Activated B cell treated with CpG ODN at 0.5 μM for 24 hours (primary cell): ENCODE results near the gene METTL24. TPM values are rescaled to one million over a fixed set of nuclear protein-coding genes. Genes with fewer than 3 reads are reported as not detected.

Source experiments
- ATAC-seq: fragments of 200-7000 bp; cut with Tn5 transposase; one replicate; pipeline ENCODE4 v1.10.0; 2021; ENCODE audit warnings: low read depth, mild to moderate bottlenecking, moderate library complexity
- CTCF ChIA-PET: fragments of 350-600 bp; sonication (Branson Sonifier 250); formaldehyde crosslinking; loops from one replicate; lab custom pipeline; 2021; ENCODE audit warnings: antibody characterized with exemption; lab: Charles Lee
- POLR2A ChIA-PET: fragments of 350-600 bp; sonication (Branson Sonifier 250); formaldehyde crosslinking; loops from one replicate; lab custom pipeline; 2021; ENCODE audit warnings: antibody characterized with exemption; lab: Charles Lee
- DNase-seq: peaks from one replicate; pipeline ENCODE4 v3.0.0; 2022
- H3K27ac Mint-ChIP-seq: one replicate; pipeline ENCODE4 v1.8.0; 2020; ENCODE audit warnings: mixed read lengths
- H3K27me3 Mint-ChIP-seq: one replicate; pipeline ENCODE4 v1.8.0; 2021; ENCODE audit warnings: mixed read lengths
- H3K36me3 Mint-ChIP-seq: one replicate; pipeline ENCODE4 v1.8.0; 2021; ENCODE audit warnings: low read depth, mixed read lengths
- H3K4me1 Mint-ChIP-seq: one replicate; pipeline ENCODE4 v1.8.0; 2021; ENCODE audit warnings: mixed read lengths
- H3K4me3 Mint-ChIP-seq: one replicate; pipeline ENCODE4 v1.8.0; 2020; ENCODE audit warnings: mild to moderate bottlenecking, mixed read lengths
- H3K9me3 Mint-ChIP-seq: one replicate; pipeline ENCODE4 v1.8.0; 2020; ENCODE audit warnings: mixed read lengths
- intact Hi-C: fragments of 100-400 bp; cut with micrococcal nuclease; formaldehyde crosslinking; loops from one replicate; pipeline ENCODE4 v1.15.1; 2024
- total RNA-seq: library from RNA; stranded (reverse); gene quantifications from 2 replicates; pipeline ENCODE4 v1.2.3, GENCODE V29; 2022
- TF ChIP-seq, protein P1 (sequence below): fragments of 200-600 bp; IDR thresholded peaks from one replicate; pipeline ENCODE4 v1.8.0; 2022; ENCODE audit warnings: antibody characterized with exemption, mild to moderate bottlenecking

The METTL24 gene
- total RNA-seq, 1 donor from 2014 or later = not detected

DNA sequence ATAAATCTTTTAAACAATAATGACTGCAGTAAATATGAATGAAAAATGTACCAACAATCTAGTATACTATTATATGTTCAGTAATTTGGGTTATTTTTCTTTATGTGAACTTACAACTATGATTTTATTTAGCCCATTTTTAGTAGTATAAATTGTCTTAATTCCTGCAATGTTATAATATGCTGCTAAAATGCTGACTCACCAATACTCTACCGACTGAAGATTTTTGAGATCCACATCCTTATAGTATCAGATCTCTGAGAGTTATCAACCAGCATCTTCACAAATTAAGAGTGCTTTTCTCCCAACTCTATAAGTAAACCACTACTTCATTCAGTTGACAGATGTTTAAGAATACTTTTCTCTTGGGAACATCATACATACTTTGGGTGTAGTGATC is 161.3 kb downstream of the METTL24 start:
- ChIA-PET CTCF (no interaction called here), POLR2A (no interaction called here)
- Mint-ChIP-seq H3K27ac (no peak overlapping the region), H3K4me1 (peaks cover 43% of the 10 kb centered on the region), H3K9me3 (no peaks in the 10 kb centered on the region), H3K36me3 (peaks cover 37% of the 10 kb centered on the region), H3K4me3 (no peak overlapping the region), H3K27me3 (no peaks in the 10 kb centered on the region)
- intact Hi-C loops = no loop called here
- no peak for ATAC-seq
- TF ChIP-seq, protein P1, sequence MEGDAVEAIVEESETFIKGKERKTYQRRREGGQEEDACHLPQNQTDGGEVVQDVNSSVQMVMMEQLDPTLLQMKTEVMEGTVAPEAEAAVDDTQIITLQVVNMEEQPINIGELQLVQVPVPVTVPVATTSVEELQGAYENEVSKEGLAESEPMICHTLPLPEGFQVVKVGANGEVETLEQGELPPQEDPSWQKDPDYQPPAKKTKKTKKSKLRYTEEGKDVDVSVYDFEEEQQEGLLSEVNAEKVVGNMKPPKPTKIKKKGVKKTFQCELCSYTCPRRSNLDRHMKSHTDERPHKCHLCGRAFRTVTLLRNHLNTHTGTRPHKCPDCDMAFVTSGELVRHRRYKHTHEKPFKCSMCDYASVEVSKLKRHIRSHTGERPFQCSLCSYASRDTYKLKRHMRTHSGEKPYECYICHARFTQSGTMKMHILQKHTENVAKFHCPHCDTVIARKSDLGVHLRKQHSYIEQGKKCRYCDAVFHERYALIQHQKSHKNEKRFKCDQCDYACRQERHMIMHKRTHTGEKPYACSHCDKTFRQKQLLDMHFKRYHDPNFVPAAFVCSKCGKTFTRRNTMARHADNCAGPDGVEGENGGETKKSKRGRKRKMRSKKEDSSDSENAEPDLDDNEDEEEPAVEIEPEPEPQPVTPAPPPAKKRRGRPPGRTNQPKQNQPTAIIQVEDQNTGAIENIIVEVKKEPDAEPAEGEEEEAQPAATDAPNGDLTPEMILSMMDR = no peak
- no peak for DNase-seq

DNA sequence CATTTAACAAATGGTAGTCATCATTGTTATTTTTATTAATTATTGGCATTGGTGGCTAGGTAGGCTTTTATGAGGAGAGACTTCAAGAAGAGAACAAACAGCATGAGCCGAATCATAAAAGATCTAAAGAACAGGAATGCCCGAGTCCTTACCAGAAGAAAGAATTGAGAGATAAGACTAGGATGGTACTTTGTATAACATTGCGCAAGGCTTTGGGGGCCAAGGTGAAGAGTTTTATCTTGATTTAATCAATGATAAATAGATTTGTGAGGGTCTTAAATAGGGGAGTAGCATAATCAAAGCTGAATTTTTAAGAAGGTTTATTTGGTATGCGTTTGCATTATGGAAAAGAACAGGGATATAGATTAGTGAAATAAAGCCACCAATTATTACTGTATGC is 162.5 kb downstream of the METTL24 start:
- H3K27ac Mint-ChIP-seq = no peak overlapping the region
- H3K4me3 Mint-ChIP-seq = no peak overlapping the region
- no peaks in the 10 kb centered on the region for H3K27me3 Mint-ChIP-seq
- H3K36me3 Mint-ChIP-seq = peaks cover 37% of the 10 kb centered on the region
- ChIA-PET POLR2A (interaction anchor here (0.6 kb wide), 1 partner anchor 9 kb away, joined by 3 read pairs; no protein-coding TSS in a partner anchor), CTCF (no interaction called here)
- no peaks in the 10 kb centered on the region for H3K9me3 Mint-ChIP-seq
- DNase-seq (no peak), ATAC-seq (no peak)
- peaks cover 32% of the 10 kb centered on the region for H3K4me1 Mint-ChIP-seq
- TF ChIP-seq, protein P1 = no peak
- intact Hi-C loops = no loop called here

Other genes starting within 250 kb of the METTL24 start
- gene WASF1, start 178.7 kb downstream of the METTL24 start, total RNA-seq = 5.1 and 6.2 TPM in 2 replicates
- gene CDC40, start 177.9 kb downstream of the METTL24 start, total RNA-seq = 36.7 and 37.3 TPM in 2 replicates
- not detected in 2 replicates for gene DDO, start 57.2 kb upstream of the METTL24 start, total RNA-seq
- gene SLC22A16, start 118.3 kb upstream of the METTL24 start, total RNA-seq = not detected in 2 replicates